C4-2B (cell line): Measurements from ENCODE around the gene NAPSA.

Experiments used
- H3K27ac ChIP-seq: fragments of 450-650 bp; 2 replicates; pipeline ENCODE4 v1.5.1; 2017
- CTCF ChIP-seq: fragments of 450-650 bp; conservative IDR thresholded peaks from 2 replicates; pipeline ENCODE4 v1.5.1; 2017; ENCODE audit warnings: mild to moderate bottlenecking
- ZFX ChIP-seq: fragments of 450-650 bp; IDR thresholded peaks from 2 replicates; pipeline ENCODE4 v1.6.1; 2017

NAPSA gene

GRCh38 chr19:50377517-50377916 is 12.1 kb upstream of the NAPSA start:
- no peak overlapping the region for H3K27ac ChIP-seq
- TF ChIP-seq ZFX (no peak), CTCF (no peak)

GRCh38 chr19:50377051-50377461 is 11.6 kb upstream of the NAPSA start:
- H3K27ac ChIP-seq, result no peak overlapping the region; the same call in 1 of the 2 replicates
- no peak for TF ChIP-seq ZFX
- TF ChIP-seq CTCF, result no peak

GRCh38 chr19:50376166-50377050 is 11.0 kb upstream of the NAPSA start, which contains the start of gene NR1H2:
Gene NR1H2 (plus strand): TSS chr19:50376457. CDS start chr19:50377606, 1,149 bp downstream.
- peak within 1 kb of the TSS; percentile 93 for H3K27ac ChIP-seq
- TF ChIP-seq ZFX (no peak), CTCF (no peak)

- no peak for TF ChIP-seq ZFX
- no peak for TF ChIP-seq CTCF
- no peak overlapping the region for H3K27ac ChIP-seq
Observed at GRCh38 chr19:50371914-50372475, 6.6 kb upstream of the NAPSA start.

- TF ChIP-seq ZFX (no peak), CTCF (peak; percentile 94)
- H3K27ac ChIP-seq, result peak overlapping the region; percentile 73
Observed at GRCh38 chr19:50368649-50369570, 3.5 kb upstream of the NAPSA start.

- no peak overlapping the region for H3K27ac ChIP-seq
- TF ChIP-seq CTCF, result no peak
- TF ChIP-seq ZFX, result no peak
Observed at GRCh38 chr19:50362656-50363424, 2.6 kb downstream of the NAPSA start.
